GM21390 (cell line): ENCODE results near the gene DNER.
"Not testable (repeated sequence)": the region's sequence is repeated elsewhere in the genome, so short reads cannot be mapped to it uniquely, and the experiment has no call there.

Experiments
- ATAC-seq: cut with Tn5 transposase; IDR thresholded peaks from one replicate; pipeline ENCODE4 v1.9.1; 2021; ENCODE audit not compliant: unreplicated experiment

Gene DNER

DNA sequence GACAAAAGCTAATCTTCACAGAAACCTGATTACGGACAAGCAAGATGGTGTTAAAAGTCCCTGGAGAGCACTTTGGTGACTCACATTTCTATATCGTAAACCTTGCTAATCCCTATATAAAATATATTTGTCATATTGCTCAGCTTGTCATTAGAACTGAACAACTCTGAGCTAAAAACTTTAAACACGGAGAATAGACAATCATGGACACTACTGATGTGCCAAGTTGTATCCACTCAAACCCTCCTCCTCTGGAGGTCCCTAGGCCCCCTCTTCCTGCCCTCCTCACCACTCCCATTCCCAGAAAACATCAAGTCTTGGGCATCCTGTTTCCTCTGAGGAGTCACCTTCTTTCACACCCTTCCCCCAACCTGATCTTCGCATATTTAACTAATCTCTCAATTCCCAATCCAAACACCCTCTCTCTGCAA is 304.6 kb downstream of the DNER start:
- ATAC-seq = no peak

DNA sequence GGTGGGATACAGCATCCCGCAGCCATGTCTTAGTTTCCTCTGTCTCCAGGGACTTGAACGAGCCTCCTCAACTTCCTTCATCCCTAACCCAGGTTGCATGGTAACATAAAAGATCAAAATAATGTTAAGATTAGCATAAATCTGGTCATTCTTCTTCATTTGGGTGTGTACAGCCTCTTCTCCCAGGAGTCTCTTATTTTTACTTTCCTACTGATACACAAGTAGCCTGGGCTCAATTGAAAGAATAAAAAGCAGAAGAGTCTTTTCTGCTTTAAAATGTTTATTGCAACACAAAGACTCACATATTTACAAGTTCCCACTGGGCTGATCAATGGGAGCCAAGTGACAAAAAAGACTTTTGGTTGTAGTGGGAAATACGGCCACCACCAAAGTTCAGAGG is 305.4 kb downstream of the DNER start:
- no peak for ATAC-seq

DNA sequence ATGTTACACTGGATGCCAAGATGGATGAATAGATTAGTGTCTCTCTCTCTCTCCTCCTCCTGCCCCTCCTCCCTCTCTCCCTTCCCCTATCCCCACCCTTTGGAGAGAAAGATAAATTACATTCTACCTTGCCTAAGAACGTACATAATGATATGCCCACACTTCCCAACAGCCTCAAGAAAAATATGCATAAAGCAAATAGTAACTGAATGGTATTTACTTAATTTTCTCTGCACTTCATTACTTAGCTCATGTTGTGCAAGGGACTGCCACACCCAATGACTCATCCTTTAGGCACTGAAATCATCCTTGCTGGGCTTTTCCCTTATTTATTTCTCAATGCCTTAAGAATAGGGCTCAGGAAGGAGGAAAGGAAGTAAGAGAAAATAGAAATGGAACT is 306.0 kb downstream of the DNER start:
- no peak for ATAC-seq

DNA sequence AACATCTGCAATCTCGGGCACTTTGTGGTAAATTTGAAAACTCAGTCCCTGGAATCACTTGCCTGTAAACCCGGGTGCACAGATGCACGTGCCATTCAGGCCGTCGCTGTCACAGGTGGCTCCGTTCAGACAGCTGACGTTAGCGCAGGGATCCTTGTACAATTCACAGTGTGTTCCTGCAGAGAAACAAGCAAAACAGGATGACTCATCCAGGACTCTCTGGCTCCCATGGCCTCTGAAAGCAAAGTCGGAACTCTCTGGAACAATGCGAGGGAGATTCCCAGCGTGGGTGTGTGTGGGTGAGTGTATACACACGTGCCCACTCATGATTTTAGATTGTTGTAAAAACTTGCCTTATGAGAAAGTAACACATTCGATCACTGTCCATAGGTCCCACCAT is 307.2 kb downstream of the DNER start:
- ATAC-seq = no peak

DNA sequence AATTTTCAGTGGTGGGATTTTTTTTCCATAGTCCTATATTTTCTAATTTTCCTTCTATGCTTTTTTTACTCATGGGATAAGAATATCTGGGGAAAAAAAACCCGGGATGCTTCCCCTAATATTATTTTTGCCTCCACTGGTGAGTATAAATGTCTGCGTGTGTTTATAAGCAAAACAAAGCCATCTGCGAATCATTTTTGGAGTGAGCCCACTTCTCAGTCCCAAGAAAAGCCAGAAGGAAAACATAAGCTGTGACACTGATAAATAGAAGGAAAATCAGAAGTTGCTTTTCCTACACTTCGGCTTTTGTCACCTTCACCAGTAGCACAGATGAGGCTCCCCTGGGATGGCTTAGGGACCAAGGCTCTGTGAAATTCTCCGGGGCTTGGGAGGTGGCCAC is 308.6 kb downstream of the DNER start:
- no peak for ATAC-seq

DNA sequence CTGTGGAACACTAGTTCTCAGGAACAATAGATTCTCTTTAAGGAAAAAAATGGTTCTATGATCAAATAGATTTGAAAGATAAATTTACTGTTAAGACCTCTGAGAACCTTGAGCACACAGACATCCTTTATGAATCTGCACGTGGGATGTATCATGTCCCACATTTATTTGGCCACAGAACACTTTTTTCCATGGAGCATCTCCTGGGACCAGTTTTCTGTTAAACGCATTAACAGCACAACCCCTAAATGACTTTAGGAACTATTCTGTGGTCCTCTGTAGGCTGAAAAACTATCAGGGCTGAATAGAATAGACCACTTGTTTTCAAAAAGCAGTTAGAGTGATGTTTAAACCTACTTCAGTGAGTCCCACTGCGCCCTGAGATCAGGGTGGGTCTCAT is 311.1 kb downstream of the DNER start:
- no peak for ATAC-seq

DNA sequence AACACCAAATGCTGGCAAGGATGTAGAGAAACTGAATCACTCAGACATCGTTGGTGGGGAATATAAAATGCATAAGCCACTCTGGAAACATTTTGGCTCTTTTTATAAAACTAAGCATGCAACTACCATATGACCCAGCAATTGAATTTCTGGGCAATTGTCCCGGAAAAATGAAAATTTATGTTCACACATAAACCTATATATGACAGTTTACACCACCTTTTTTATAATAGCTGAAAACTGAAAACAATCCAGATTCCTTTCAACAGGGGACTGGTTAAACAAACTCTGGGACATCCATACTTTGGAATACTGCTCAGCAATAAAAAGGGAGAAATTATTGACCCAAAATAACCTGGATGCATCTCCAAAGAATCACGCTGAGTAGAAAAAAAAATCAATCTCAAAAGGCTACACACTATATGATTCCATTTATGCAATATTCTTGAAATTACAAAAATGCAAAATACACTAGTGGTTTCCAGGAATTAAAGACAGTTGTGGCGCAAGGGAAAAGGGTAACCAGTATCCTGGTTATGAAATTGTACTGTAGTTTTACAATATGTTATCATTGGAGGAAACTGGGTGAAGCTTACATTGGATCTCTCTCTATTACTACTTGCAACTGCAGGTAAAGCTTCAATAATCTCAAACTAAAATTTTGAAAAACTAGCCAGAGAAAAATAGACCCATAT is 313.0 kb downstream of the DNER start:
- ATAC-seq = no peak

DNA sequence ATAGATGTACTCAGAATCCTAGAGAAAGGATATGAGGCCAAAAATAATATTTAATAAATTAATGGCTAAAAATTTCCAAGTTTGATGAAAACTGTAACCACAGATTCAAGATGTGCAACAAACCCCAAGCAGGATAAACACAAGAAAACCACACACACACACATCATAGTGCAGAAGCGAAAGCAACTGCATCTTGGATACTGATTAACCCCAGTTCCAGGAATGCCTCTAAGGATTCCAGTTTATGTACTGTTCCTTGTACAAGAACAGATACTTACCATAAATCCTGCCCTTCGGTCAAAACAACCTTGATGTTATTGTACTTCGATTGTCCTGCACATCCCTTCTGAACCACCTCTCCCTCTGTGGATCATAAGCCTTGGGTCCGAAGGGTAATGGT is 320.4 kb downstream of the DNER start:
- no peak for ATAC-seq

DNA sequence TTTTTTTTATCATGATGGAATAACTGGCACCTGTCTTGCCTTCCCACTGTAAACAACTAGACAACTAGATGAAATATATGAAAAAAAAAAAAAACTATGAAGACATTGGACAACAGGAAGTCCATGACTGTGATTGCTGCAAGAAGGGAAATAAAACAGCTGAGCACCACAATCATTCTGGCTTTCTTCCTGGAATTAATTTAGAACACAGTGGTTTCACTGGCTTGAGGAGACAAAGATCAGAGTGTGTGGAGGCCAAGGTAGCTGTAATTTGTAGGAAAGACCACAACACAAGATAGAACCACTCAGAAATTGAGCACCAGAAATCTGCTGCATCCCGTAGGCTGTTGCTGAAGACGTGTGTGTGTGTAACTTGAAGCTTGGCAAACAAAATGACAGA is 322.2 kb downstream of the DNER start:
- ATAC-seq = no peak

DNA sequence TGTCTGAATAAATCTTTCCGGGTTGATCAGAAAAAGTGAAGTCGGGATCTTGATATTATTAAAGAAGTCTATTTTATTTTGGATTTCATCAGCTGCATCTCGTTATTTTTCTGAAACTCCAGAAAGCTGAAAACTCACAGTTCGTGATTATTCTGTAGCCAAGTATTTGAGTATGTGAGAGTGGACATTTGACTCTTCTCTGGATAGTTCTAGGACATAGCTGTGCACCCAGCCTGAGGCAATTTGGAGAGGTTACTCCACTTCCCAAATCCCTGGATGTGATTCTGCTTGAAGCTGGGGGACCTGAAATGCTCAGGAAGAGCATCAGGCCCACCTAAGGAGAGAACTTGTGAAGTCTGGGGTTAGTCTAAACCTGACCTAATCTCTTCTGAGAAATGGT is 325.6 kb downstream of the DNER start:
- no peak for ATAC-seq

DNA sequence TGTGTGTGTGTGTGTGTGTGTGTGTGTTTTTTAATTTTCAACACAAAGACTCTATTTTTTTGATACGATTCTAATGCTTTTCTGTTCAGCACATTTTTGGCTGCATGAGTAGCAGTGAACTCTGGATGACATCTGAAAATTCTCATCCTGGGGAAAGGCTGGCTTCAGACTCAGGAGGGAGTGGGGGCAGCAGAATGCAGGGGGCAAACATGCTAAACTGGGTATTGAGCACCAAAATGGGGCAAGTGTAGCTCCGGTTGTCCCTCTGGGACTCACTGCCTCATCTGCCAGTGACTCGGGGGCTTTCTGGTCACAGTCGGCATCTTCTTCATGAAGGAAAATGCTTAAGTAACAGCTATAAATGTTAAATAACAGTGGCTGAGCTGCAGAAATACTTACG is 326.5 kb downstream of the DNER start:
- no peak for ATAC-seq

DNA sequence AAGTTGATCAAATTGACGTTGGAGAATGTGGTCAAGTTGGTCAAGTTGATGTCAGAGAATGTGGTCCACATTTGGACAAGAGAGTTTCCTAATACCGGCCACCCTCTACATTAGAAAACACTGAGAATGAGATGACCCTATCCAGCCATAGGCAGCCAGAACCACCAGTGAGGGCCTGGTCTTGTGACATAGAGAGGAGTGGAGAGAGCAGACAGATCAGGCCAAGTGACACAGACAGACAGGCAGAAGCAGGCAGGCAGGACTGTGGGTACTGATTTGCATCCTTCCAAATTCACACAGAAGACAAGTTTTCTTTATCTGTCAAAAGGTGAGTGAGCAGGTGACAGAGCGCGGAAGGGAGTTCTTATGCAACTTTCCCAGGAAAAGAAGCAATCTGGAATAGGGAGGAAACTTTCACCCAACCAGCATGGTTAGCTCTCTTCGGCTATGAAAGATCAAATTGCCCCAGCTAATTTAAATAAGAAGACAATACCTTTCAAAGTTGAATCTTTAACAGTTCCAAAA is 334.2 kb downstream of the DNER start:
- no peak for ATAC-seq

DNA sequence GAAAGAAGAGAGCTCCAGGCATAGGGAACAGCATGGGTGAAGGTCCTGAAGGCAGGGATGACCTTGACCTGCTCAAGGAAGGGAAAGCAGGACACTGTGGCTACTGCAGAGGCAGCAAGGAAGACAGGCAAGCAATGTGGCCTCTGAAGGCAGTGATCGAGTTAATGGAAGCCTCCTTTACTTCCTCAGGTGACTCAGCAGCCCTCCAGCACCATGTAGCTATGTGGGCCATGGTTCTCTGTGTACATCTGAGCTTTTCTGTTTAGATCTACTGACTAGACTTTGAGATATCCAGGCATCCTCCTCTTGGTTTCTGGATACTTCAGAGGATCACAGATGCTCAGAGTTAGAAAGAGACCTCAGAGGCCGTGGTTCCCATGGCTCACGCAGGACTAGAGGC is 336.0 kb downstream of the DNER start:
- ATAC-seq = no peak

DNA sequence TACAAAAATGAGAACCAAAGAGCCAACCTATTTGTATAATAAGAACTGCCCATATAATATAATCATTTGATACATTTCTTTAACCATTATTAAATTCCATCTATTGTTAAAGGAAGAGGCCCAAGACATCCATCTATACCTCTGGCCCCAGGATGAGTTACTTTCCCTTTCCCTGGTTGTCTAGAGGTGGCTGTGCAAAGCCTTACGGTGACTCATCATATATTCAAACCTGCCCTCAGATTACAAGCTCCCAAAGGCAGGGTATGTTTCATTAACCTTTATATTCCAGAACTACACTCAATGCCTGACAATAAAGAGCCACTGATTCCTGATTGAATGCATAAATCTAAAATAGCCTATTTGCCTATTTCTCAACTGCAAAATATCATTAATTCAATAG is 337.5 kb downstream of the DNER start:
- no peak for ATAC-seq

DNA sequence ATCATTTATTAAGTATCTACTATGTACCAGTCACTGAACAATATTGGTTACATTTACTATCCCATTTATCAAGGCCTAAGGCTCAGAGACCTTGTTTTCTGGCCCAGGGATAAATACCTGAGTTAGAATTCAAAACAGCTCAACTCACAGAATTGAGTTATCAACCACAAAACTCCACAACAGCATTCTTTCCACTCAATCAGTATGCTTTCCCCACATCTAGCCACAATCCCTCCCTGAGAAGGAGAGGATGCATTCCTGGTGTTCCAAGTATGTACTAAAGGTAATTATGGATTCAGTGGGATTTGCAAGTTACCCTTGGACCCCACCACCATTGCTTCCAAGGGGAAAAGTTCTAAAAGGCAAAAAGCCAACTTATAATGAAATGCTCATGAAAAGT is 339.1 kb downstream of the DNER start:
- ATAC-seq = no peak

DNA sequence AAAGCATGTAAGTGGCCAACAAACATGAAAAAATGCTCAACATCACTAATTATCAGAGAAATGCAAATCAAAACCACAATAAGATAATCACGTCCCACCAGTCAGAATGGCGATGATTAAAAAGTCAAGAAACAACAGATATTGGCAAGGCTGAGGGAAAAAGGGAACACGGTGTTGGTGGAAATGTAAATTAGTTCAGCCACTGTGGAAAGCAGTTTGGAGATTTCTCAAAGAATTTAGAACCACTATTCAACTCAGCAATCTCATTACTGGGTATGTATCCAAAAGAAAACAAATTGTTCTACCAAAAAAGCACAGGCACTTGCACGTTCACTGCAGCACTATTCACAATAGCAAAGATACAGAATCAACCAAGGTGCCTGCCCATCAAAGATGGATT is 341.0 kb downstream of the DNER start:
- not testable (repeated sequence) for ATAC-seq

DNA sequence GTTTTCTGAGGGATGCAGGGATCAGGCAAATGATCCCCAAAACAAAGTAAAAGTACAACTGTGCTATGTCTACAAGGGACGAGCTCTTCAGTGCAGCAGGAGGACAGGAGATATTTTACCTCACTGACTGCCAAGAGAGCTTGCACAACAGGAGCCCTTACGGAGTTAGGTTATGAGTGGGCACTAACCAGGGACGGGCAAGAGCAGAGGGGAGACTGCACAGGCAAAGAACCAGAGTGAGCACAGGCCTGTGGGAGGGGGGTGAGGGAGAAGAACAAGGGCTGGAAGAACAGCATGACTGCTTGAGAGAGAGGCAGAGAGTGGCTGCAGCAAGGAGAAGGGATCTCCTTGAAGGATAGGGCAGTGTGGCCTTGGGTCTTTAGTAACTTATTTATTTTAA is 342.1 kb downstream of the DNER start:
- ATAC-seq = no peak

DNA sequence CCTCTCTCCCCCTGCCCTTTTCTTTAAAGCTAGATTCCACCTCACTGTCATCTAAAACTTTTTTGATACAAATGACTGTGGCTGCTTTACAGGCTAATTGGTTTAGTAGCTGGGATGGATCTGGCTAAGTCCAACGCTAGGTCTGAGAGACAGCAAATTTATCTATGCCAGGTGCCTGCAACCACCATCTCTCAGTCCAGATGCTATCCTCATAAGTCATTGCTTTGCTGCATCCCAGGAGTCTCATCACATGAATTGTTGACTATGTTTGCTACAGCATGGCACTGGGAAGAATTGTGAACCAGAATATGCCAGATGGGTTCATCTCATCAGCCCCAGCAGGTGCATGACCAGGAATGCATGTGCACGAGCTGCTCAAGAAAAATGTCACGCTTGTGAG is 343.3 kb downstream of the DNER start:
- ATAC-seq = no peak

DNA sequence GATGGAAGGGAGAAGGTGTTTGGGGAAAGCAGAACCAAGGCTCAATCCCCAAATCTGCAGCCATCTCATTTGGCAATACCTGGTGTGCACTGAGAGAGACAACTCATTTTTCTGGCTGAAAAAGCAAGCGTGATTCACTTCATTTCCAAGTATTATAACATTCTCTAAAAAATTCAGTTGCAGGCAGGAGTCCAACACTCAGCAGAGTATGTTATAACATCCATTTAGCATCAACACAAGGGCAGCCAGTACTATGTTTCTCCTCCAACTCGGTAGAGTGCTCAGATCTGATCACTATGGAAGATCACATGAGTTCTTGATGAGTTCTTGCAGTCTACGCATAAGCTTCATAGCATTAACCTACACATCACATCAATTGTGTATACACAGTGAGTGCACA is 343.8 kb downstream of the DNER start:
- ATAC-seq = no peak

DNA sequence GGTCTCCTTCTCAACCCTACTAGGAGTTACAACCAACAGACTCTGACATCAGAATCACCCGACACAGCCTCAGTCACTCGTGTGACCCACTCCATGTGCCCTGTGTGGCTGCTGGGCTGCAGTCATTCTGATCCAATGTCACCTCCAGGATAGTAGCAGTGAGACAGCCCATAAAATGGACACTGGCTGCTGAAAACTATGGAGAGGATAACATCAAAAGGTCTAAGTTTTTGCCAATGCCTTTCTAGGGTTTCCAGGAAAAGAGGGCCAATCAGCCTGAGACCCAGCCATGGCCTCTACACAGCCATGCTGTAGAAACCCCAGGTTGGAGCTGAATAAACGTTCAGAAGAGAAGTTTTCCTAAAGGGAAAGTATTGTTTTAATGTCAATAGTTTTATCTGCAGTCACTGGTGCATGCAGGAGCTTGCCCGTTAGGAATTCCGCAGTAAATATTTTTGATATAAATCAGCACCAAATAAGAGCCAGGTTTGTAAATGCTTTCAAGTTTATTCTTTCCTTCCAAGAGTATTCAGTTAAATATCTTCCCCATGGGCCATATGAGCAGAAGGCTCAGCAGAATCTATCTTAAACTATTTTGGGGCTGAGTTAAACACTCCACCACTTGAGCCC is 351.1 kb downstream of the DNER start:
- ATAC-seq = no peak

DNA sequence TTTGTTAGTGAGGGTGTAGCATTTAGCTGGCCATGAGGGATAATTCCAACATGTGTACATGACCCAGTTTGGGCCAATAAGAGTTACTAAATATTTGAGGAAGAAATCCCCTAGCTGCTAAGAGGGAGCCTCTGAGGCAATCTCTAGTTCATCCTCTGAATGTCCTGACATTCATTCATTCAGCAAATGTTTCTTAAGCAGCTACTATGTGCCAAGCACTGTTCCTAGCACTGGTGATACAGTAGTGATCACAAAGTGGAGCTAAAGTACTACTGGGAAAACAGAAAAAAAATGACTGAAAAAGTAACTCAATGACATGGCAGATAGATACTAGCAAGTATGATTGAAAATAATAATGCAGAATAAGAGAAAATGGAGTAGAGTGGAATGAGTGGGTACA is 363.5 kb downstream of the DNER start:
- ATAC-seq = no peak

DNA sequence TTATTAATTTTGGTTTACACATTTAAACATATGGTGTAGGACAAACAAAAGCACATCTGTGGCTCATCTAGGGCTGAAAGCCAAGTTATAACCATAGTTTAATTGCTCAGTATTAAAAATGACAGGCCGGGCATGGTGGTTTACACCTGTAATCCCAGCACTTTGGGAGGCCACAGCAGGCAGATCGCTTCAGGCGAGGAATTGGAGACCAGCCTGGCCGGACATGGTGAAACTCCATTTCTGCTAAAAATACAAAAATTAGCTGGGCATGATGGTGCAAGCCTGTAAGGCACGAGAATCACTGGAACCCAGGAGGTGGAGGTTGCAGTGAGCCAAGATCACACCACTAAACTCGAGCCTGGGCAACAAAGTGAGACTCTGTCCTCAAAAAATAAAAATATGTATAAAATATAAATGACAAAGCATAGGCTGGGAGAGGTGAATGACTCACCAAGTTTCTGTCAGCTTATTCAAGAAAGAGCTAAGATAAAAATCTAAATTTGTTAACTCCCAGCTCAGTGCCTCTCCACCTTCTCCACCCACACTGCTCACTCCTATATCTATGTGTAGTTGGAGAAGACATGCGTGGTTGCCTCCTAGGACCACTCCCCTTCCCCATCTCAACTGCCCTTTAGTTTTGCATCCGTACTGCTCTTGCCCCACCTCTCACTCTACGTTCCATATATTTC is 364.1 kb downstream of the DNER start:
- no peak for ATAC-seq
